ENCODE results near the gene MUC3A.
"Not testable (repeated sequence)": the region's sequence is repeated elsewhere in the genome, so short reads cannot be mapped to it uniquely, and the experiment has no call there.

GRCh38 chr7:100994671-100995070, 45.3 kb downstream of the MUC3A start:
- not testable (repeated sequence) for TF ChIP-seq CTCF, POLR2A (IDR thresholded peaks at IDR 0.05)
